Endothelial cell (in vitro differentiated cells): ENCODE results near the gene TUT1. TPM values are rescaled to one million over a fixed set of nuclear protein-coding genes. Genes with fewer than 3 reads are reported as not detected.

ENCODE experiments used
- DNase-seq: peaks from one replicate; pipeline ENCODE4 v3.0.0; 2021; ENCODE audit warnings: low spot score
- H3K27ac Mint-ChIP-seq: one replicate; pipeline ENCODE4 v1.8.0; 2021; ENCODE audit warnings: mixed read lengths, inconsistent platforms; ENCODE audit not compliant: unreplicated experiment
- H3K27me3 Mint-ChIP-seq: one replicate; pipeline ENCODE4 v1.8.0; 2021; ENCODE audit warnings: mild to moderate bottlenecking, moderate library complexity, mixed read lengths, inconsistent platforms; ENCODE audit not compliant: unreplicated experiment
- H3K36me3 Mint-ChIP-seq: one replicate; pipeline ENCODE4 v1.8.0; 2021; ENCODE audit warnings: mild to moderate bottlenecking, low read depth, mixed read lengths, inconsistent platforms; ENCODE audit not compliant: unreplicated experiment
- H3K4me1 Mint-ChIP-seq: one replicate; pipeline ENCODE4 v1.8.0; 2021; ENCODE audit warnings: mild to moderate bottlenecking, mixed read lengths, inconsistent platforms; ENCODE audit not compliant: unreplicated experiment
- H3K4me3 Mint-ChIP-seq: one replicate; pipeline ENCODE4 v1.8.0; 2021; ENCODE audit warnings: mild to moderate bottlenecking, mixed read lengths, inconsistent platforms; ENCODE audit not compliant: unreplicated experiment
- H3K9me3 Mint-ChIP-seq: one replicate; pipeline ENCODE4 v1.8.0; 2021; ENCODE audit warnings: mixed read lengths, inconsistent platforms; ENCODE audit not compliant: unreplicated experiment
- CTCF ChIP-seq: fragments of 200-600 bp; sonication (generic); IDR thresholded peaks from one replicate; pipeline ENCODE4 v1.5.0; 2021; ENCODE audit warnings: antibody characterized with exemption; ENCODE audit not compliant: unreplicated experiment
- total RNA-seq: library from RNA; stranded (reverse); fragmentation: NEBNext Ultra II Directional; extraction: Animal tissue kit (Norgen Biotek cat#: 25700); gene quantifications from one replicate; pipeline ENCODE4 v1.2.1, GENCODE V29; 2021; ENCODE audit not compliant: unreplicated experiment

TUT1 gene
- total RNA-seq, 1 donor from 2014 or later: 21.2 TPM

- peaks cover 47% of the 10 kb centered on the region for H3K4me1 Mint-ChIP-seq
- peak; percentile 100 for DNase-seq
- peaks cover 60% of the 10 kb centered on the region for H3K36me3 Mint-ChIP-seq
- H3K4me3 Mint-ChIP-seq: peak within 1 kb of the TSS; percentile 97
- no peak for TF ChIP-seq CTCF
- H3K9me3 Mint-ChIP-seq: no peaks in the 10 kb centered on the region
- H3K27ac Mint-ChIP-seq: peak within 1 kb of the TSS; percentile 84
- H3K27me3 Mint-ChIP-seq: peaks cover 19% of the 10 kb centered on the region
Observed at GRCh38 chr11:62601372-62602140, 10.2 kb upstream of the TUT1 start, which contains the start of gene MTA2. MTA2 (minus strand) TSS chr11:62601865; CDS start chr11:62601450, 415 bp downstream.

- Mint-ChIP-seq H3K36me3 (peaks cover 62% of the 10 kb centered on the region), H3K27me3 (peaks cover 19% of the 10 kb centered on the region), H3K4me3 (peak overlapping the region; percentile 97), H3K9me3 (no peaks in the 10 kb centered on the region), H3K27ac (peak overlapping the region; percentile 81), H3K4me1 (peaks cover 47% of the 10 kb centered on the region)
- no peak for TF ChIP-seq CTCF
- no peak for DNase-seq
Observed at GRCh38 chr11:62601122-62601371, 9.7 kb upstream of the TUT1 start.

- Mint-ChIP-seq H3K27ac (peak overlapping the region; percentile 81), H3K9me3 (no peaks in the 10 kb centered on the region), H3K36me3 (peaks cover 64% of the 10 kb centered on the region), H3K27me3 (peaks cover 19% of the 10 kb centered on the region), H3K4me3 (peak overlapping the region; percentile 97), H3K4me1 (peaks cover 47% of the 10 kb centered on the region)
- DNase-seq: no peak
- no peak for TF ChIP-seq CTCF
Observed at GRCh38 chr11:62600367-62601121, 9.2 kb upstream of the TUT1 start.

GRCh38 chr11:62599901-62600300 lies 8.6 kb upstream of the TUT1 start:
- Mint-ChIP-seq H3K27me3 (peaks cover 18% of the 10 kb centered on the region), H3K9me3 (no peaks in the 10 kb centered on the region), H3K36me3 (peaks cover 63% of the 10 kb centered on the region), H3K27ac (peak overlapping the region; percentile 81), H3K4me1 (peaks cover 47% of the 10 kb centered on the region), H3K4me3 (peak overlapping the region; percentile 97)
- no peak for TF ChIP-seq CTCF
- DNase-seq: no peak
